ENCODE data around the gene CEP68.

CEP68 gene

DNA sequence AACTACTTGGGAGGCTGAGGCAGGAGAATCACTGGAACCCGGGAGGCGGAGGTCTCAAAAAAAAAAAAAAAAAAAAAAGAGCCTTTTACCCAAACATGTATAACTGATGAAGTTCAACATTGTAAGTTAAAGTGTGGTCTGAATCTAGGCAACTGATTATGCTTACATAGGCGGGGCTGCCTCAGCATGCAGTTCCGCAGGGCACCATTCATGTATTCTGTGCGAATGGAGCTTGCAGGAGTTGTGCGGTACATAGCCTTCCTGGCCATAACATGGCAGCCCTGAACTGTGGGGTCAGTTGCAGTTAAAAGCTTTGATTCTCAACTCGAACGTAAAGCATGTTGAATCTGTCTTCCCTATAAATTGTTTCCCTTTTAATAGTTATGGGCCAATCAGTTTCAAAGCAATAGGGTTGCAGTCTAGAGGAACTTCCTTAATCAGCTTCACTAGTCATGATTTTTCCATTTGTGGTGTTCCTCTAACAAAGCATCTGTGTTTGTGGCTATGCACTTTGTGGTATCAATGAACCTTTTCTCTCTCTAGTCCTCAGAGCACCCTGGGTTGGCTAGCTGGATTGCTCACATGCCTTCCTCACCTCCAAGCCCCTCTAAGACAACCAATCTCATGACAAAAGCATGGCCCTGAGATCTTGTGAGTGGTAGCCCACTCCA, 30.6 kb upstream of the CEP68 start:
- TF ChIP-seq ZFX (IDR thresholded peaks at IDR 0.05; ENCODE audit: borderline replicate concordance), result no peak
- H3K27ac ChIP-seq, result no peak overlapping the region

GRCh38 chr2:65026154-65026553, 30.1 kb upstream of the CEP68 start:
- no peak overlapping the region for H3K27ac ChIP-seq
- TF ChIP-seq, protein P1, sequence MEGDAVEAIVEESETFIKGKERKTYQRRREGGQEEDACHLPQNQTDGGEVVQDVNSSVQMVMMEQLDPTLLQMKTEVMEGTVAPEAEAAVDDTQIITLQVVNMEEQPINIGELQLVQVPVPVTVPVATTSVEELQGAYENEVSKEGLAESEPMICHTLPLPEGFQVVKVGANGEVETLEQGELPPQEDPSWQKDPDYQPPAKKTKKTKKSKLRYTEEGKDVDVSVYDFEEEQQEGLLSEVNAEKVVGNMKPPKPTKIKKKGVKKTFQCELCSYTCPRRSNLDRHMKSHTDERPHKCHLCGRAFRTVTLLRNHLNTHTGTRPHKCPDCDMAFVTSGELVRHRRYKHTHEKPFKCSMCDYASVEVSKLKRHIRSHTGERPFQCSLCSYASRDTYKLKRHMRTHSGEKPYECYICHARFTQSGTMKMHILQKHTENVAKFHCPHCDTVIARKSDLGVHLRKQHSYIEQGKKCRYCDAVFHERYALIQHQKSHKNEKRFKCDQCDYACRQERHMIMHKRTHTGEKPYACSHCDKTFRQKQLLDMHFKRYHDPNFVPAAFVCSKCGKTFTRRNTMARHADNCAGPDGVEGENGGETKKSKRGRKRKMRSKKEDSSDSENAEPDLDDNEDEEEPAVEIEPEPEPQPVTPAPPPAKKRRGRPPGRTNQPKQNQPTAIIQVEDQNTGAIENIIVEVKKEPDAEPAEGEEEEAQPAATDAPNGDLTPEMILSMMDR (IDR thresholded peaks at IDR 0.05), result no peak
- TF ChIP-seq ZFX (IDR thresholded peaks at IDR 0.05; ENCODE audit: borderline replicate concordance), result no peak

DNA sequence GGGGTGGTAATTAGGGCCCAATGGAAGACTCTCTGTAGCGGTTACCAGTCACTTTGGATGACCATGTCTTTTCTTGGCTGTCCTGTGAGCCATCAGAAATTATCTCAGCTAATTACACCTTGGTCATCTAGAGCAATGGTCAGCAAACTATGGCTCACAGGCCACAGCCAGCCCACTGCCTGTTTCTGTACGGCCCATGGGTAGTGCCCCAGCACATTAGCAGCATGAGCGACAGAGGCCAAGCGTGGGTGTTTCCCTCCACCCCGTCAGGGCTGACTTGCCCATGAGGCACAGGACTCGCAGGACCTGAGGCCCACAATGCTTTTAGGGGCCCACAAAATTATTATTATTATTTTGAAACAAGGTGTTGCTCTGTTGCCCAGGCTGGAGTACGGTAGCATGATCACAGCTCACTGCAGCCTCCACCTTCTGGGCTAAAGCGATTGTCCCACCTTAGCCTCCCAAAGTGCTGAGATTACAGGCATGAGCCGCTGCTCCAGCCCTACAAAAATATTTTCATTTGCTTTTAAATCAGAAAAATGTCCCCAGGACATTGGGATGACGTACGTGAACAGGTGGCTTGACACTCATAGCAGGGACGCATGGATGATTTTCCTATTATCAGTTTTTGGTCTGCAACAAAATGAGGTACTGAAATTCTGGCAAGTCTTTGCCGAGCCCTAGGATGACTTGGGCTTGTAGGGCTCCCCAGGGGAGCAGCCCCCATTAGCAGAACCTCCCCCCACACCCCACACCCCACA, 29.3 kb upstream of the CEP68 start:
- no peak for TF ChIP-seq ZFX (IDR thresholded peaks at IDR 0.05; ENCODE audit: borderline replicate concordance)
- TF ChIP-seq, protein P1 (IDR thresholded peaks at IDR 0.05), result no peak

DNA sequence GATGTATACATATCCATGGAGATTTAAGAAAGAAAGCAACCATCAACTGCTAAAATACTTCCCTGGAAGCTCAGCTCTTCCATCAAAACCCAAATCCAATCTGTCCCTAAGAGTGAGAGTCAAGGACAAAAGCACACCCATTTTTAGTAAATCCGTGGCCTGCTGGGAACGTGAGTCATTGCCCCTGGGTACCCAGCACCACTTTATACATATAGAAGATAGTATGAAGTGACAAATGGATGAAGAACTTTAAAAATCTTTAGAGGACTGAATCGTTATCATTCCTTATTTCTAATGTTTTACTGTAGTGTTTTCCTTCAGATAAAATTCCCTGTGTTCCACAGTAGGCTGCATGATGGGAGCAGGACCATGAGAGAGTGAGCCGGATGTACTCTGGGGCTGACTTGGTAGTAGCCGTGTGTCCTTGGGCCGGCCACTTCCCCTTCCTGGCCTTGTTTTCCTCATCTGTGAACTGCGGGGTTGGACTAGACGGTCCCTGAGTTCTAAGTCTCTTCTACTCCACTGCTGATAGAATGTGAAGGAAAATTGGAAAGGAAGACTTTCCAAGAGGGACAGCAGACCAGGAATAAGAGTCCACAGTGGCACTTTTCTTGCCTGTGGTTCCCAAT, 28.5 kb upstream of the CEP68 start:
- H3K27ac ChIP-seq, result no peak overlapping the region
- no peak for TF ChIP-seq ZFX (IDR thresholded peaks at IDR 0.05; ENCODE audit: borderline replicate concordance)
- TF ChIP-seq, protein P1 (IDR thresholded peaks at IDR 0.05), result no peak

More for the DNA sequence above, 29.3 kb upstream of the CEP68 start:
- H3K27ac ChIP-seq, result no peak overlapping the region

DNA sequence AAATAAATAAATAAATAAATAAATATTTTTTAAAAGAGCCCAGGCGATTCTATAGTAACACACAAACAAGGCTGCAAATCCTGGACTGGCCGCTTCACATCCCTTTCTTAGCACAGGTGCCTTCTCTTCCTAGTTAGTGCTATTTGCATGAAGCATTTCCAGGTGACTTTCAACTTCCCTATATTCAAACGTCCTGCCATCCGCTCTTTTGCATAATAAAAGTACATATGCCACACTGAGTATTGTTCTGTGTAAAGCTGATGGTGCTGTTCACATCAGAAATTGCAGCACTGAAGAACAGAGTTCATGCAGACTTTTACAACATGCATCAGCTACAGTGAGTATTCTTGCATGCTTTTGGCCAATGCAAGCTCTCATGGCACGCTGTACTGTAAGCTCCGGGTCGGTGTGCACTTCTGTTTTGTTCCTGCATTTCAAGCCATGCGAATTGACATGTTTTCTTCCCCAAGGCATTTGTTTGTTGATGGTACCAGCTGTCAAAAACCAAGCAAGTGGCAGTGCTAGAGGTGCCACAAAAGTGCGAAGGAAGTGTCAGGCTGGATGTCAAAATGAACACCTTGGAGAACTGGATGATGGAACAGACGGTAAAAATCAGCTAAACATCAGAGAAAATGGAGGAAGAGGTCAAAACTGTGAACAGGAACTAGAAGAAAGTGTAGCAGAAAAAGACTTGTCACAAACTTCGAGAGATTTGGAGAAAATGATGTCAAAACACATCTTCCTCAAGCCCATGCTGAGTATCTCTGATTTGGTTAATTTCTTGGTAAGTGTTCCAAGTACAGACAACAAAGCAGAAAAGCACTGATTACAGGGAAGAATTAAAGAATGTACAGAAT, 25.5 kb upstream of the CEP68 start:
- H3K27ac ChIP-seq, result no peak overlapping the region
- TF ChIP-seq, protein P1 (IDR thresholded peaks at IDR 0.05), result no peak
- TF ChIP-seq ZFX (IDR thresholded peaks at IDR 0.05; ENCODE audit: borderline replicate concordance), result no peak

- TF ChIP-seq ZFX (IDR thresholded peaks at IDR 0.05; ENCODE audit: borderline replicate concordance), result no peak
- TF ChIP-seq, protein P1 (IDR thresholded peaks at IDR 0.05), result no peak
- H3K27ac ChIP-seq, result no peak overlapping the region
Measured at GRCh38 chr2:65031341-65032018, 24.7 kb upstream of the CEP68 start.
